ENCODE measurements around the gene GNA12. TPM values are rescaled to one million over a fixed set of nuclear protein-coding genes. Genes with fewer than 3 reads are reported as not detected.

The GNA12 gene
- polyA plus RNA-seq, 1 of the 3 experiments (the other 2 are of a cell fraction), result 64.8 TPM

DNA sequence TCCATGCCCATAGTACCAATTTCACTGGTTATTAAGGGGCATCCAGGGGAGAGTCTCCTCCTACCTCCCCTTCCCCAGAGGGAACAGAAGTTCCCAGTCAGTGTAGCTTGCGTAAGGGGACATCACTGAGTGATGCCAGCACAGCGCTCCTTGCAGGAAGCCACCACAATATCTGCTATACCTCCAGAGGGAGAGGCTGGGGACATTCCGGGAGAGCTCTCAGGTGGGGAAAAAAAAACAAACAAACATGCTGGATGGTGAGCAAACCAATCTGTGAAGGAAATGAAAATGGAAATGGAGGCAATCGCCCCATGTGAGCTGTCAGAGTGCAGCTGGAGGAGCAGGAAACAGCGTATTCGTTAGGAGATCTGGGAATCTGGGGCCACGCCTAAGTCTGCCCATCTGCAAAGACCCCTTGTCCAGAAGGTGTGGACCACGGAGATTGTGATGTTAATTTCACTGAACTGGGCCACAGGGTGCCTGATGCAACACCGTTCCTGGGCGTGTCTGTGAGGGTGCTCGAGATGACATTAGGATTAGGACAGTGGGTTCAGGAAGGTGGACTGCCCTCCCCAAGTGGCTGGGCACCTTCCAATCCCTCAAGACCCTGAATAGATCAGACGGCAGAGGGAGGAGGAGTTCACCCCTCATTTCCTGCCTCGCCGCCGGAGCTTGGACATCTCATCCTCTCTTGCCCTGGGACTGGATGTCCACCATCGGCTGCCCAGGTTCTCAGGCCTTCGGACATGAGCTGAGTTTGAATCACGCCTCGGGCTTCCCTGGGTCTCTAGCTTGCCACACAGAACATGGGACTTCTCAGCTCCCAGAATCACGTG is 30.5 kb downstream of the GNA12 start:
- no peak overlapping the region for H3K9ac ChIP-seq
- ChIA-PET POLR2A (interaction anchor here (0.6 kb wide), 1 partner anchor 1251 kb away, joined by 3 read pairs; no protein-coding TSS in a partner anchor), CTCF (interaction anchor here (0.6 to 1.7 kb wide), 2 partner anchors 8 to 15 kb away, joined by 4 to 6 read pairs; no protein-coding TSS in a partner anchor)
- no peaks in the 10 kb centered on the region for H3K36me3 ChIP-seq (replicated peaks in 1 of 2; ENCODE audit: control insufficient read depth in 1 of 2, insufficient read depth in 2 of 2, low read length in 1 of 2)
- H2AFZ ChIP-seq (ENCODE audit: low read depth), result no peak overlapping the region
- no peaks in the 10 kb centered on the region for H3K9me3 ChIP-seq
- TF ChIP-seq MEF2A (IDR thresholded peaks at IDR 0.05; ENCODE audit: borderline replicate concordance, low read depth) (no peak), FOXJ3 (CRISPR knock-in tag; IDR thresholded peaks at IDR 0.05) (no peak), NFIC (IDR thresholded peaks at IDR 0.05; ENCODE audit: borderline replicate concordance) (no peak), TEAD4 (IDR thresholded peaks at IDR 0.05; ENCODE audit: borderline replicate concordance, insufficient read depth) (no peak), TCF12 (IDR thresholded peaks at IDR 0.05) (no peak), CHD2 (IDR thresholded peaks at IDR 0.05; ENCODE audit: low read length, partially characterized antibody) (no peak), FOSL2 (IDR thresholded peaks at IDR 0.05; ENCODE audit: borderline replicate concordance, low read depth) (no peak), NRF1 (IDR thresholded peaks at IDR 0.05; ENCODE audit: low read depth, low read length) (no peak), TAF1 (IDR thresholded peaks at IDR 0.05; ENCODE audit: borderline replicate concordance, low read depth, low read length) (no peak), SIN3A (IDR thresholded peaks at IDR 0.05; ENCODE audit: borderline replicate concordance, low read depth, low read length) (no peak), ELF1 (IDR thresholded peaks at IDR 0.05) (no peak)
- TF ChIP-seq, protein P1, sequence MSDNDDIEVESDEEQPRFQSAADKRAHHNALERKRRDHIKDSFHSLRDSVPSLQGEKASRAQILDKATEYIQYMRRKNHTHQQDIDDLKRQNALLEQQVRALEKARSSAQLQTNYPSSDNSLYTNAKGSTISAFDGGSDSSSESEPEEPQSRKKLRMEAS (IDR thresholded peaks at IDR 0.05; ENCODE audit: low read depth), result no peak
- TF ChIP-seq, protein P2, sequence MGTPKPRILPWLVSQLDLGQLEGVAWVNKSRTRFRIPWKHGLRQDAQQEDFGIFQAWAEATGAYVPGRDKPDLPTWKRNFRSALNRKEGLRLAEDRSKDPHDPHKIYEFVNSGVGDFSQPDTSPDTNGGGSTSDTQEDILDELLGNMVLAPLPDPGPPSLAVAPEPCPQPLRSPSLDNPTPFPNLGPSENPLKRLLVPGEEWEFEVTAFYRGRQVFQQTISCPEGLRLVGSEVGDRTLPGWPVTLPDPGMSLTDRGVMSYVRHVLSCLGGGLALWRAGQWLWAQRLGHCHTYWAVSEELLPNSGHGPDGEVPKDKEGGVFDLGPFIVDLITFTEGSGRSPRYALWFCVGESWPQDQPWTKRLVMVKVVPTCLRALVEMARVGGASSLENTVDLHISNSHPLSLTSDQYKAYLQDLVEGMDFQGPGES (IDR thresholded peaks at IDR 0.05; ENCODE audit: low read depth, low read length), result no peak
- TF ChIP-seq, protein P3, sequence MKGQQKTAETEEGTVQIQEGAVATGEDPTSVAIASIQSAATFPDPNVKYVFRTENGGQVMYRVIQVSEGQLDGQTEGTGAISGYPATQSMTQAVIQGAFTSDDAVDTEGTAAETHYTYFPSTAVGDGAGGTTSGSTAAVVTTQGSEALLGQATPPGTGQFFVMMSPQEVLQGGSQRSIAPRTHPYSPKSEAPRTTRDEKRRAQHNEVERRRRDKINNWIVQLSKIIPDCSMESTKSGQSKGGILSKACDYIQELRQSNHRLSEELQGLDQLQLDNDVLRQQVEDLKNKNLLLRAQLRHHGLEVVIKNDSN (IDR thresholded peaks at IDR 0.05; ENCODE audit: borderline replicate concordance, low read depth), result no peak
- TF ChIP-seq, protein P4, sequence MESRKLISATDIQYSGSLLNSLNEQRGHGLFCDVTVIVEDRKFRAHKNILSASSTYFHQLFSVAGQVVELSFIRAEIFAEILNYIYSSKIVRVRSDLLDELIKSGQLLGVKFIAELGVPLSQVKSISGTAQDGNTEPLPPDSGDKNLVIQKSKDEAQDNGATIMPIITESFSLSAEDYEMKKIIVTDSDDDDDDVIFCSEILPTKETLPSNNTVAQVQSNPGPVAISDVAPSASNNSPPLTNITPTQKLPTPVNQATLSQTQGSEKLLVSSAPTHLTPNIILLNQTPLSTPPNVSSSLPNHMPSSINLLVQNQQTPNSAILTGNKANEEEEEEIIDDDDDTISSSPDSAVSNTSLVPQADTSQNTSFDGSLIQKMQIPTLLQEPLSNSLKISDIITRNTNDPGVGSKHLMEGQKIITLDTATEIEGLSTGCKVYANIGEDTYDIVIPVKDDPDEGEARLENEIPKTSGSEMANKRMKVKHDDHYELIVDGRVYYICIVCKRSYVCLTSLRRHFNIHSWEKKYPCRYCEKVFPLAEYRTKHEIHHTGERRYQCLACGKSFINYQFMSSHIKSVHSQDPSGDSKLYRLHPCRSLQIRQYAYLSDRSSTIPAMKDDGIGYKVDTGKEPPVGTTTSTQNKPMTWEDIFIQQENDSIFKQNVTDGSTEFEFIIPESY (IDR thresholded peaks at IDR 0.05; ENCODE audit: borderline replicate concordance, low read depth), result no peak
- TF ChIP-seq, protein P5, sequence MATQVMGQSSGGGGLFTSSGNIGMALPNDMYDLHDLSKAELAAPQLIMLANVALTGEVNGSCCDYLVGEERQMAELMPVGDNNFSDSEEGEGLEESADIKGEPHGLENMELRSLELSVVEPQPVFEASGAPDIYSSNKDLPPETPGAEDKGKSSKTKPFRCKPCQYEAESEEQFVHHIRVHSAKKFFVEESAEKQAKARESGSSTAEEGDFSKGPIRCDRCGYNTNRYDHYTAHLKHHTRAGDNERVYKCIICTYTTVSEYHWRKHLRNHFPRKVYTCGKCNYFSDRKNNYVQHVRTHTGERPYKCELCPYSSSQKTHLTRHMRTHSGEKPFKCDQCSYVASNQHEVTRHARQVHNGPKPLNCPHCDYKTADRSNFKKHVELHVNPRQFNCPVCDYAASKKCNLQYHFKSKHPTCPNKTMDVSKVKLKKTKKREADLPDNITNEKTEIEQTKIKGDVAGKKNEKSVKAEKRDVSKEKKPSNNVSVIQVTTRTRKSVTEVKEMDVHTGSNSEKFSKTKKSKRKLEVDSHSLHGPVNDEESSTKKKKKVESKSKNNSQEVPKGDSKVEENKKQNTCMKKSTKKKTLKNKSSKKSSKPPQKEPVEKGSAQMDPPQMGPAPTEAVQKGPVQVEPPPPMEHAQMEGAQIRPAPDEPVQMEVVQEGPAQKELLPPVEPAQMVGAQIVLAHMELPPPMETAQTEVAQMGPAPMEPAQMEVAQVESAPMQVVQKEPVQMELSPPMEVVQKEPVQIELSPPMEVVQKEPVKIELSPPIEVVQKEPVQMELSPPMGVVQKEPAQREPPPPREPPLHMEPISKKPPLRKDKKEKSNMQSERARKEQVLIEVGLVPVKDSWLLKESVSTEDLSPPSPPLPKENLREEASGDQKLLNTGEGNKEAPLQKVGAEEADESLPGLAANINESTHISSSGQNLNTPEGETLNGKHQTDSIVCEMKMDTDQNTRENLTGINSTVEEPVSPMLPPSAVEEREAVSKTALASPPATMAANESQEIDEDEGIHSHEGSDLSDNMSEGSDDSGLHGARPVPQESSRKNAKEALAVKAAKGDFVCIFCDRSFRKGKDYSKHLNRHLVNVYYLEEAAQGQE (IDR thresholded peaks at IDR 0.05; ENCODE audit: low read depth, low read length), result no peak
- TF ChIP-seq, protein P6, sequence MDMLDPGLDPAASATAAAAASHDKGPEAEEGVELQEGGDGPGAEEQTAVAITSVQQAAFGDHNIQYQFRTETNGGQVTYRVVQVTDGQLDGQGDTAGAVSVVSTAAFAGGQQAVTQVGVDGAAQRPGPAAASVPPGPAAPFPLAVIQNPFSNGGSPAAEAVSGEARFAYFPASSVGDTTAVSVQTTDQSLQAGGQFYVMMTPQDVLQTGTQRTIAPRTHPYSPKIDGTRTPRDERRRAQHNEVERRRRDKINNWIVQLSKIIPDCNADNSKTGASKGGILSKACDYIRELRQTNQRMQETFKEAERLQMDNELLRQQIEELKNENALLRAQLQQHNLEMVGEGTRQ (IDR thresholded peaks at IDR 0.05; ENCODE audit: borderline replicate concordance, low read depth, low read length), result no peak
- peaks cover 9% of the 10 kb centered on the region in 2 experiments; a peak in 3 of 4 replicates for H3K4me1 ChIP-seq (ENCODE audit: control insufficient read depth in 1 of 2, insufficient read depth in 2 of 2, low read depth in 1 of 2, low read length in 1 of 2)
- 94% methylated on average over 20 of the region's 20 CpGs for WGBS (ENCODE audit: low lambda C conversion rate)
- no peak overlapping the region for H3K4me3 ChIP-seq (ENCODE audit: low read depth in 2 of 2, low read length in 1 of 2)
- no peaks in the 10 kb centered on the region for H3K27me3 ChIP-seq (ENCODE audit: insufficient read depth)
- H3K9me2 ChIP-seq, result no peaks in the 10 kb centered on the region
- no peak overlapping the region for H3K27ac ChIP-seq (ENCODE audit: low read depth in 2 of 2, low read length in 1 of 2)
- DNase-seq, result no peak
- H3K4me2 ChIP-seq, result no peak overlapping the region
- H3F3A ChIP-seq (replicated peaks; ENCODE audit: insufficient read depth), result no peaks in the 10 kb centered on the region
- peaks cover 26% of the 10 kb centered on the region for H4K20me1 ChIP-seq (ENCODE audit: insufficient read depth)
- peaks cover 95% of the 10 kb centered on the region for H3K79me2 ChIP-seq (ENCODE audit: insufficient read depth)
